Measurements from ENCODE around the gene DPY19L2.

DNA sequence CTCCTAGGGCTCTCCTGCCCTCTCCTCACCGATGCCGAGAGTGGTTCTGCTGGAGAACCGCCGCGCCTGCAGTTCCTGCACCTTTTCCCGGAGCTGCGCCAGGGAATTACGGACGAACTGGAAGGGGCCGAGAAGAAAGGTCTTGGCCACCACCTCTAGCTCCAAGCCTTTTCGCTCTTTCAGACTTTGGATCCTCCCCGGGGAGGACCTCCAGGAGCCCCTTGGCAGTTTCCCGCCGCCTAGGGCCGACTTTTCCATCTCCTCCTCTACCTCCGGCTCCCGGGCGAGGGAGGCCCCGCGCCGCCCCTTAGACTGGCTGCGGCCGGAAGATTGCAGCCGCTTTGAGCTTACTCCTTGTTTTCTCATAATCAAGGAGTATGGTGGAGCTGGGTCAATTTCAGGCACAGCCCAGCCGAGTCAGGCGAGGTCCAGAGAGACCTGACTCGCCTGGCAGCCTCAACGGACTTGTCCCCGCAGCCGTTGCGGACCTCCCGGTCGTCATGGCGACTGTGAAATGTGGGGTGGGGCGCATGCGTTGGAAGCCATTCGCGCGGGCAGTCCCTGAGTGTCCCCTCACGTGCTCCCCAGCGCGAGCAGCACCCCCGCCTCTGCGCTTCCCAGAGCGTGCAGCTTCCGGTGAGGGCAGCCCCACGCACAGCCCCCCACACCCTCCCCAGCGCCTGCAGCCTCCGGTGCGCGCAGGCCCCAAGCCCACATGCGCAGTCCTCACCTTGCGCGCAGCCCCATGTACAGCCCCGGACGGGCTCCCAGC lies at the start of gene DPY19L2:
- TF ChIP-seq, protein P1, sequence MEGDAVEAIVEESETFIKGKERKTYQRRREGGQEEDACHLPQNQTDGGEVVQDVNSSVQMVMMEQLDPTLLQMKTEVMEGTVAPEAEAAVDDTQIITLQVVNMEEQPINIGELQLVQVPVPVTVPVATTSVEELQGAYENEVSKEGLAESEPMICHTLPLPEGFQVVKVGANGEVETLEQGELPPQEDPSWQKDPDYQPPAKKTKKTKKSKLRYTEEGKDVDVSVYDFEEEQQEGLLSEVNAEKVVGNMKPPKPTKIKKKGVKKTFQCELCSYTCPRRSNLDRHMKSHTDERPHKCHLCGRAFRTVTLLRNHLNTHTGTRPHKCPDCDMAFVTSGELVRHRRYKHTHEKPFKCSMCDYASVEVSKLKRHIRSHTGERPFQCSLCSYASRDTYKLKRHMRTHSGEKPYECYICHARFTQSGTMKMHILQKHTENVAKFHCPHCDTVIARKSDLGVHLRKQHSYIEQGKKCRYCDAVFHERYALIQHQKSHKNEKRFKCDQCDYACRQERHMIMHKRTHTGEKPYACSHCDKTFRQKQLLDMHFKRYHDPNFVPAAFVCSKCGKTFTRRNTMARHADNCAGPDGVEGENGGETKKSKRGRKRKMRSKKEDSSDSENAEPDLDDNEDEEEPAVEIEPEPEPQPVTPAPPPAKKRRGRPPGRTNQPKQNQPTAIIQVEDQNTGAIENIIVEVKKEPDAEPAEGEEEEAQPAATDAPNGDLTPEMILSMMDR (IDR thresholded peaks at IDR 0.05): no peak
- TF ChIP-seq POLR2AphosphoS5 (IDR thresholded peaks at IDR 0.05; ENCODE audit: low read depth, low read length): no peak
- TF ChIP-seq TCF7L2 (IDR thresholded peaks at IDR 0.05; ENCODE audit: low read depth, low read length): no peak

Measured in Panc1 (cell line).